Keratinocyte (primary cell): ENCODE data around the gene PRXL2B. TPM values are rescaled to one million over a fixed set of nuclear protein-coding genes. Genes with fewer than 3 reads are reported as not detected.

ENCODE experiments used
- DNase-seq: peaks from one replicate; pipeline ENCODE4 v3.0.0-alpha.2; 2011; ENCODE audit warnings: low read depth, missing footprints, low spot score
- FAIRE-seq: peaks from 2 replicates; lab custom pipeline; 2011; peaks lifted over from hg19 to GRCh38; lab: Jason Lieb, UNC
- H2AFZ ChIP-seq: 2 replicates; pipeline ENCODE4 v1.6.0; 2012; ENCODE audit warnings: low read length, control low read depth, inconsistent platforms; ENCODE audit not compliant: control insufficient read depth
- H3K27ac ChIP-seq: 2 replicates; pipeline ENCODE4 v1.5.1; 2011; ENCODE audit warnings: low read length; ENCODE audit not compliant: control insufficient read depth, insufficient read depth
- H3K27me3 ChIP-seq: 3 replicates; pipeline ENCODE4 v1.6.0; 2011; ENCODE audit warnings: low read length; ENCODE audit not compliant: control insufficient read depth, insufficient read depth; ENCODE audit errors: extremely low read depth
- H3K36me3 ChIP-seq, 2 experiments: 2 replicates in 1 of 2; 3 replicates in 1 of 2; pipeline ENCODE4 v1.5.1; 2011; ENCODE audit warnings: low read length in 2 of 2, mild to moderate bottlenecking in 1 of 2; ENCODE audit not compliant: control insufficient read depth in 2 of 2, insufficient read depth in 2 of 2; ENCODE audit errors: extremely low read depth in 1 of 2
- H3K4me1 ChIP-seq: 3 replicates; pipeline ENCODE4 v1.5.1; 2011; ENCODE audit warnings: low read length; ENCODE audit not compliant: control insufficient read depth, insufficient read depth; ENCODE audit errors: extremely low read depth
- H3K4me2 ChIP-seq: 3 replicates; pipeline ENCODE4 v1.6.0; 2011; ENCODE audit warnings: low read depth, low read length; ENCODE audit not compliant: control insufficient read depth, insufficient read depth; ENCODE audit errors: extremely low read depth
- H3K4me3 ChIP-seq, 3 experiments: fragments of 200-600 bp in 1 of 3; sonication (generic) in 1 of 3; 2 replicates in 2 of 3; 3 replicates in 1 of 3; pipeline ENCODE4 v1.5.1; 2011 to 2016; ENCODE audit warnings: low read length in 3 of 3, mild to moderate bottlenecking in 3 of 3, control low read depth in 2 of 3, inconsistent platforms in 1 of 3, low read depth in 1 of 3, mixed read lengths in 1 of 3, mixed run types in 1 of 3, moderate library complexity in 1 of 3; ENCODE audit not compliant: control insufficient read depth in 2 of 3, insufficient read depth in 2 of 3; ENCODE audit errors: extremely low read depth in 1 of 3
- H3K79me2 ChIP-seq: 2 replicates; pipeline ENCODE4 v1.6.0; 2012; ENCODE audit warnings: low read length; ENCODE audit not compliant: control insufficient read depth, insufficient read depth
- H3K9ac ChIP-seq: 3 replicates; pipeline ENCODE4 v1.6.0; 2011; ENCODE audit warnings: low read length; ENCODE audit not compliant: control insufficient read depth, insufficient read depth; ENCODE audit errors: extremely low read depth
- H3K9me1 ChIP-seq: 3 replicates; pipeline ENCODE4 v1.6.0; 2011; ENCODE audit warnings: low read length; ENCODE audit not compliant: control insufficient read depth, insufficient read depth; ENCODE audit errors: extremely low read depth
- H3K9me3 ChIP-seq: 2 replicates; pipeline ENCODE4 v1.5.1; 2012; ENCODE audit warnings: low read depth, low read length; ENCODE audit not compliant: control insufficient read depth
- H4K20me1 ChIP-seq: 3 replicates; pipeline ENCODE4 v1.6.0; 2011; ENCODE audit warnings: low read length; ENCODE audit not compliant: control insufficient read depth, insufficient read depth; ENCODE audit errors: extremely low read depth
- EZH2 ChIP-seq: IDR thresholded peaks from one replicate; pipeline ENCODE4 v1.6.1; 2012; ENCODE audit warnings: inconsistent platforms, mild to moderate bottlenecking, low read length, moderate library complexity
- dilution Hi-C: fragments of 300-500 bp; cut with MboI; formaldehyde crosslinking; loops from one replicate; pipeline ENCODE4 v1.7.0; 2020; ENCODE audit warnings: low sequenced_read_pairs; ENCODE audit not compliant: extremely low pct_ligation_motif_present
- polyA plus RNA-seq, 5 experiments: library from polyadenylated mRNA; depleted of rRNA in 3 of 5; stranded (reverse) in 3 of 5; stranded (forward) in 1 of 5; unstranded in 1 of 5; fragments of >200 nt; gene quantifications; 1 replicate in 1 of 5; 2 replicates in 3 of 5; 3 replicates in 1 of 5; pipeline versions ENCODE4 v1.2.1 to v1.2.3, GENCODE V29; 2011 to 2012; ENCODE audit warnings: missing spikeins in 2 of 5, low read depth in 1 of 5, low replicate concordance in 1 of 5
- TF ChIP-seq, protein P1 (sequence below), 3 experiments: IDR thresholded peaks in 1 of 3; conservative IDR thresholded peaks in 1 of 3; optimal IDR thresholded peaks in 1 of 3; 2 replicates in 2 of 3; 3 replicates in 1 of 3; pipeline versions ENCODE3 to v1.5.1; 2011; ENCODE audit warnings: low read length in 3 of 3, mild to moderate bottlenecking in 3 of 3, moderate library complexity in 2 of 3, control low read depth in 1 of 3, inconsistent platforms in 1 of 3; ENCODE audit not compliant: insufficient read depth in 2 of 3; ENCODE audit errors: extremely low read depth in 1 of 3

PRXL2B gene
- polyA plus RNA-seq, 1 donor (not counting 4 experiments of a cell fraction or from before 2014, with no cell fraction given) = 11.4 TPM

DNA sequence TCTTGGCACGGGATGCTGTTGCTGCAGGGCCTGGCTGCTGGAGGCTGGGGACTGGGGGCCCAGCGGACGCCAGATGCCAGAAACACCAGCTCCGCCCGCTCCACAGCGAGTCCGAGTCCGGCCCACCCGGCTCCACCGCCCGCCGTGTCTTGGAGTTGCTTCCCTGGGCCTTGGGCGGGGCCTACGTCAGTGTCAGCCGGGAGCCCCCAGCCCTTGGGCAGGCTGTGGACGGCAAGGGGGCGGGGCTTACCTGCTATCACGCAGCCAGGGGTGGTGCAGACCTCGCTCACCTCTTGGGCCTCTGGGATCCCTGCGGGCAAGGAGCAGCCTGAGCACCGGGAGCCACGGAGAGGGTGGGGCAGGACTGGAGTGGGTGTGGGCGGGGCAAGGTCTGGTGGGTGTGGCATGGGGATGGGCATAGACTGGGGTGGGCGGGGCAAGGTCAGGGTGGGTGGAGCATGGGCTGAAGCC is 24.5 kb downstream of the PRXL2B start:
- no peak for TF ChIP-seq EZH2
- TF ChIP-seq, protein P1, sequence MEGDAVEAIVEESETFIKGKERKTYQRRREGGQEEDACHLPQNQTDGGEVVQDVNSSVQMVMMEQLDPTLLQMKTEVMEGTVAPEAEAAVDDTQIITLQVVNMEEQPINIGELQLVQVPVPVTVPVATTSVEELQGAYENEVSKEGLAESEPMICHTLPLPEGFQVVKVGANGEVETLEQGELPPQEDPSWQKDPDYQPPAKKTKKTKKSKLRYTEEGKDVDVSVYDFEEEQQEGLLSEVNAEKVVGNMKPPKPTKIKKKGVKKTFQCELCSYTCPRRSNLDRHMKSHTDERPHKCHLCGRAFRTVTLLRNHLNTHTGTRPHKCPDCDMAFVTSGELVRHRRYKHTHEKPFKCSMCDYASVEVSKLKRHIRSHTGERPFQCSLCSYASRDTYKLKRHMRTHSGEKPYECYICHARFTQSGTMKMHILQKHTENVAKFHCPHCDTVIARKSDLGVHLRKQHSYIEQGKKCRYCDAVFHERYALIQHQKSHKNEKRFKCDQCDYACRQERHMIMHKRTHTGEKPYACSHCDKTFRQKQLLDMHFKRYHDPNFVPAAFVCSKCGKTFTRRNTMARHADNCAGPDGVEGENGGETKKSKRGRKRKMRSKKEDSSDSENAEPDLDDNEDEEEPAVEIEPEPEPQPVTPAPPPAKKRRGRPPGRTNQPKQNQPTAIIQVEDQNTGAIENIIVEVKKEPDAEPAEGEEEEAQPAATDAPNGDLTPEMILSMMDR (optimal IDR thresholded peaks at IDR 0.05 in 1 of 3, IDR thresholded peaks at IDR 0.05 in 1 of 3, conservative IDR thresholded peaks at IDR 0.05 in 1 of 3; ENCODE audit: extremely low read depth in 1 of 3, insufficient read depth in 2 of 3, low read length in 3 of 3) = no peak
- no peaks in the 10 kb centered on the region for H3K4me1 ChIP-seq
- H3K9me1 ChIP-seq = no peaks in the 10 kb centered on the region
- dilution Hi-C loops = no loop called here
- H3K36me3 ChIP-seq = no peaks in the 10 kb centered on the region
- H3K4me2 ChIP-seq = no peak overlapping the region
- H3K4me3 ChIP-seq = no peak overlapping the region
- H3K27me3 ChIP-seq = no peaks in the 10 kb centered on the region
- H3K27ac ChIP-seq = no peak overlapping the region
- no peak for FAIRE-seq
- no peak overlapping the region for H3K9ac ChIP-seq
- H4K20me1 ChIP-seq = no peaks in the 10 kb centered on the region
- no peak for DNase-seq
- H2AFZ ChIP-seq = no peak overlapping the region
- H3K9me3 ChIP-seq = no peaks in the 10 kb centered on the region
- H3K79me2 ChIP-seq = no peaks in the 10 kb centered on the region

DNA sequence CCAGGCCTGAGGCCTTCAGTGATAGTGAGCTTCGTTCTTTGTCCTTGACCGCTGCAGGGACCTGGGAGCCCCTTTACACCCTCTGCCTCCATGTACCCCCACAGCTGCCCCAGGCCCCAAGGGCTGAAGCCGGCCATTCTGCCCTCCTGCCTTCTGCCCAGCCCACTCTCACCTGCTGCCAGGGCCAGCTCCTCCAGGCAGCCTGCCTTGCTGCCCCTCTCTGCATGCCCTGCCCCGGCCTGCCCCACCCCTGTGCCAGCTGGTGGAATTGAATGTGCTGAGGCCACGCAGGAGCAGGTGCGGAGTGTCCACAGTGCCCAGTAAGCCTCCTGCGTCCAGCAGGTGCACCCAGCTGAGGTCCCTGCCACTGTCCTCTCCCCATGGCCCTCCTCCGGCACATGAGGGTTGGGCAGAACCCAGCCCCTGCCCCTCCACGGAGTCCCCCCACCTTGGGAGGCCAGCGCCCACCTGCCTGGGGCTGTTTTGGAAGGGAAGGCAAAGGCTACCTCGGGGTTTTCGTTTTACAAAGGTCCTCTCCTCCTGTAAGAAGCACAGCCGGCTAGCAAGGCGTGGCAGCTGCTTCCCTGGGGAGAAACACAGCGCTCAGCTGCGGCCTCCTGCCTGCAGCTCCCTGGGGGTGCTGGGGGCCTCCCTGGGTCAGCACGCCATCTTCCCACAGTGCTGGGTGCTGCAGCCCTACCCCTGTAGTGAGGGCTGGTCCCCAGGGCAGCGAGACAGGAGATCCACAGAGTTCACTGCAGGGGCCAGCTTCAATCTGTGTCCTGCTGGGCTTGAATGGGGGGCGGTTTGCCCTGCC is 25.3 kb downstream of the PRXL2B start:
- Histone ChIP-seq H3K27ac (no peak overlapping the region), H3K36me3 (no peaks in the 10 kb centered on the region), H4K20me1 (no peaks in the 10 kb centered on the region), H3K9ac (no peak overlapping the region), H3K4me3 (no peak overlapping the region), H3K9me1 (no peaks in the 10 kb centered on the region), H3K9me3 (no peaks in the 10 kb centered on the region), H2AFZ (no peak overlapping the region), H3K27me3 (no peaks in the 10 kb centered on the region), H3K4me2 (no peak overlapping the region), H3K79me2 (no peaks in the 10 kb centered on the region), H3K4me1 (no peaks in the 10 kb centered on the region)
- FAIRE-seq (no peak), DNase-seq (no peak)
- dilution Hi-C loops = no loop called here
- no peak for TF ChIP-seq EZH2
- TF ChIP-seq, protein P1 (optimal IDR thresholded peaks at IDR 0.05 in 1 of 3, IDR thresholded peaks at IDR 0.05 in 1 of 3, conservative IDR thresholded peaks at IDR 0.05 in 1 of 3; ENCODE audit: extremely low read depth in 1 of 3, insufficient read depth in 2 of 3, low read length in 3 of 3) = no peak
